Measurements from ENCODE around the gene CFAP58.
"Not testable (repeated sequence)": the region's sequence is repeated elsewhere in the genome, so short reads cannot be mapped to it uniquely, and the experiment has no call there.

Gene CFAP58

GRCh38 chr10:104427989-104428388, 74.4 kb downstream of the CFAP58 start:
- in situ Hi-C loops (cut with HindIII; ENCODE audit: low sequenced_read_pairs), result no loop called here

DNA sequence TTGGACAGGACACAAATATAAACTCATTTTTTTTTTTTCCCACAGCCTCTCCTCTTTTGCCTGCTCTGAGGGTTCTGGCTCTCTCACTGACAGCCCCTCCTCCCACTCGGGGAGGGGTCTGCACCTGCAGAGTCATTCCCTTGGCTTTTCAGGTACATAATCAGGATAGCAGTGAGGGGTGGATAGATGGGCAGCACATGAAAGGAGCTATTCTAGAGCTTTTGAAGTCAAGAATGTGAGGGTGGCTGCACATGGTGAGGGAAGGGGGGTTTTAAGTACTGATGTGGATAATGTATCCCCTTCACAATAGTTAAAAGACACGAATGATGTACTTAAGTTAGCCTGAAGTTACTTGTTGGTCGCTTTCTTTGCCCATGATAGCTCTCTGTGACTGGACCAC, 76.2 kb downstream of the CFAP58 start:
- in situ Hi-C loops (cut with HindIII; ENCODE audit: low sequenced_read_pairs), result no loop called here

DNA sequence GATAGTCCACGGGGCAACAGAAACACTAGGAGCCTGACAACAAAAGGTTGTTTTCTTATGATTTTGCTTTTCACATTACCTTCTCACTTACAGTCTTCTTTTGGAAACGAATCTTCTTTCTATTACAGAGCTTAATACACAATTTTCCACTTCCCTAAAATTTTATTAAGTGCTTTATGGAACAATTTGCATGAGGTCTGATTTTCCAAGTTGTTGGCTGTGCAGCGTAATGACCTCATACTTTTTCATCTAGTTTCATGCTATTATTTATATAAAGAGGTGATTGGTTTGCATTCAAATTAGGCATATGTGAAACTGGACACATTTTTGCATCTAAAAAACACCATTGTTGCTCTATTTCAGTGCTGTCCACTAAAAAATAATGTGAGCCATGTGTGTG, 76.7 kb downstream of the CFAP58 start:
- in situ Hi-C loops (cut with HindIII; ENCODE audit: low sequenced_read_pairs), result no loop called here

GRCh38 chr10:104433669-104434068, 80.0 kb downstream of the CFAP58 start:
- in situ Hi-C loops (cut with HindIII; ENCODE audit: low sequenced_read_pairs), result no loop called here

DNA sequence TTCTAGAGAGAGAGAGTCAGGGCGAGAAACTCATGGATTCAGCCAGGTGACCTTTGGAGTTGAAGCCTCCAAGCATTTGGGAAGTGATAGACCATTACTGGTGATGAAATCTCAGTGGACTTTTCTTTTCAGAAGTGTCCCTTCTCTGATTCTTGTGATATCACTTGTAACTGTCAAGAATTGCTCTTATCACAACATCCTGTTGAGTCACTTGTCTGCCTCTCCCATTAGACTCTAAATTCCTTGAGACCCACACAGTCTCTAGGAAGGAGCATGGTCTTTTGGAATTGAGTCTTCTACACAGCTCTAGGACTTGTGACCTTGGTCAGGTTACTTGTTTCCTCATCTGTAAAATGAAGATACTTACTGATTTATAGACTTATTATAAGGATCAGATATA, 81.0 kb downstream of the CFAP58 start:
- in situ Hi-C loops (cut with HindIII; ENCODE audit: low sequenced_read_pairs), result no loop called here

GRCh38 chr10:104435822-104436221, 82.2 kb downstream of the CFAP58 start:
- in situ Hi-C loops (cut with HindIII; ENCODE audit: low sequenced_read_pairs), result no loop called here

- in situ Hi-C loops (cut with HindIII; ENCODE audit: low sequenced_read_pairs), result no loop called here
Observed at GRCh38 chr10:104437226-104437625, 83.6 kb downstream of the CFAP58 start.

- in situ Hi-C loops (cut with HindIII; ENCODE audit: low sequenced_read_pairs), result no loop called here
Observed at GRCh38 chr10:104440221-104440620, 86.6 kb downstream of the CFAP58 start.

GRCh38 chr10:104441329-104442000, 87.8 kb downstream of the CFAP58 start:
- in situ Hi-C loops (cut with HindIII; ENCODE audit: low sequenced_read_pairs), result no loop called here

DNA sequence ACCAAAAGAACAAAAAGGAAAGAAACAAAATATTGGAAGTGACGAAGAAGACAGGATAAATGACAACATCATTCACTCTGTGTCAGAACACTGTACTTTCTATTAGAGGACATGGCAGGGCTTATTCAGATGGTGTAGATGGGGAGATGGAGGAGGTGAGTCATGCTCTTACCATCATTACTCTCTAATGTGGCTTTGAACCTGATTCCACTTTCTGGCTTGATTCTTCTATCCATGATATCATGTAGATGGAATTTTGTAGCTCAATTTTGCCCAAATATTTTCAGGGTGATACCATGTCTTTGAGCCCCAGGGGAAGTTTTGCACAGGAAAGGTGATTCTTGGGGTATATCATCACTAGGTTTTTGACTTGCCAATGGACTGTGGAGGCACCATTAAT, 91.7 kb downstream of the CFAP58 start:
- in situ Hi-C loops (cut with HindIII; ENCODE audit: low sequenced_read_pairs), result no loop called here

DNA sequence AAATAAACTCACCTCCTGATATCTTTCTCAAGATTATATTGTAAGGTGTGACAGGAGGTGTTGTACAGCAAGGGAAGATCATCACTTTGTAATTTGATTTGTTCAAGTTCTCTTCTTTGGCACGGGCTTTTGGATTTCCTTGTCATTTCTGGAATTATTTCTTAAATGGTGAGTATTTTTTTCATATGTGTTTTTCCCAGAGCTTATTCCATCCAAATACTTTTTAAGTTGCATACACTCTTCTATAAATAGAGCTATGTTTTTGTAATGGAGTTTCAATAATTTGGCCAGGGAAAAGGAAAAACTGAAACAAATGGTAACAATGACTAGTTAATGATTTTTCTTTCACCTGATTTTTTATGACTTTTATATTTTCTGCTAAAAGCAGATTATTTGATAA, 92.5 kb downstream of the CFAP58 start:
- in situ Hi-C loops (cut with HindIII; ENCODE audit: low sequenced_read_pairs), result no loop called here

- in situ Hi-C loops (cut with HindIII; ENCODE audit: low sequenced_read_pairs), result no loop called here
Observed at GRCh38 chr10:104447331-104447730, 93.7 kb downstream of the CFAP58 start.

GRCh38 chr10:104447906-104448305, 94.3 kb downstream of the CFAP58 start:
- in situ Hi-C loops (cut with HindIII; ENCODE audit: low sequenced_read_pairs), result no loop called here

- in situ Hi-C loops (cut with HindIII; ENCODE audit: low sequenced_read_pairs), result no loop called here
Observed at GRCh38 chr10:104449391-104449790, 95.8 kb downstream of the CFAP58 start.

GRCh38 chr10:104450490-104450889, 96.9 kb downstream of the CFAP58 start:
- in situ Hi-C loops (cut with HindIII; ENCODE audit: low sequenced_read_pairs), result no loop called here

GRCh38 chr10:104450954-104451353, 97.3 kb downstream of the CFAP58 start:
- in situ Hi-C loops (cut with HindIII; ENCODE audit: low sequenced_read_pairs), result no loop called here

GRCh38 chr10:104452977-104453376, 99.3 kb downstream of the CFAP58 start:
- in situ Hi-C loops (cut with HindIII; ENCODE audit: low sequenced_read_pairs), result no loop called here

DNA sequence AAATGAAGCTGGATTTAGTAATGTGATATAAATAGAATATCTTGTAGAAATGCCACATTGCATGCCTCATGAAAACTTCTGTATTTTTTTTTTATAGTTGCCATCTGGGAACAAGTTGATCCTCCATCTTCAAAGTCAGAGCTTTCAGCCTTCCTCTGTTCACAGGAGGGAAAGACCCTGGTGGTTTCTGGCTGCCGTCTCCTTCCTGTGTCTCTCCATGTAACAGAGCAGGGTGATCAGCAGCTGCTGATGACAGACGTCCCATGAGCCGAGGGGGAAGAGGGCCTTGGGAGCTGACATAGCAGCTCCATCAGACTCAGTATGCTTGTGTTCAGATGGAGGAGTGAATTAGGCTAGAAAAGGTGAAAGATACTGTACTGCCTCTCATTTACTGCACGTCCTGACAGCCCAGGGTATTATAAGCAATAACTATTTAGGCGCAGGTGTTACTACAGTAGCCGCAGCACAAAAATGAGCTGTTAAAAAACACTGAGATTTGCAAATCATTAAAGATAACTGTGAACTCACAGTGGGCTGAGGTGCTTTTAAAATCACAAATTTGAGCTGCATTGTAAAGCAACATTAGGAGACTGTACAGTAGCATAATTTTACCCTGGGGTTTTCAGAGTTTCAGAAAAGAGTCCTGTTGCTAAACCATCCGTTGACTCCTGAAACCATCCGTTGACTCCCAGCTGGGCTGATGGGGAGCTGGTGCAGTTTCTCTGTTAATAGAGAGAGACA, 103.3 kb downstream of the CFAP58 start:
- in situ Hi-C loops (cut with HindIII; ENCODE audit: low sequenced_read_pairs), result no loop called here

GRCh38 chr10:104457543-104457828, 103.9 kb downstream of the CFAP58 start:
- in situ Hi-C loops (cut with HindIII; ENCODE audit: low sequenced_read_pairs), result no loop called here

- in situ Hi-C loops (cut with HindIII; ENCODE audit: low sequenced_read_pairs), result not testable (repeated sequence)
Observed at GRCh38 chr10:104465575-104465974, 111.9 kb downstream of the CFAP58 start.

GRCh38 chr10:104468818-104469217, 115.2 kb downstream of the CFAP58 start:
- in situ Hi-C loops (cut with HindIII; ENCODE audit: low sequenced_read_pairs), result not testable (repeated sequence)

DNA sequence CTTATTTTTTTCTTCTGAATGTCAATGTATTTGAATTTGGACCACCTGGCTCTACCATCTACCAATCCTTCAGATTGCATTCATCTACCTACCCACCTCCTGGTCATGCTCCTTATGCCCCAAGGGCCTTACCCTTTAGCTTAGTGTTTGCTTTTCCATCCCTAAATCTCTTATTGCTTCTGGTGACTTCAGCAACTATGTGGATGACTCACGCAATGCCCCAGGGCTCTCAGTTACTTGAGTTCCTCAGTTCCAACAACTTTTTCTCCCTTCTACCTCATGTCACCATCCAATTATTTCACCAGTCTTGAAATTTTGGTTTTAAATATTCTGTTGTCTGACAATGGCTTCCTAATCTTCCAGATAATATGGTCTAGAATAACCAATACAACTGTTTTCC, 118.9 kb downstream of the CFAP58 start:
- in situ Hi-C loops (cut with HindIII; ENCODE audit: low sequenced_read_pairs), result no loop called here
